Stimulated activated CD4-positive, alpha-beta T cell treated with anti-CD3 and anti-CD28 coated beads, Interleukin-4, amount 100 ng/mL, for 1 hour (primary cell): ENCODE measurements around the gene CDK5.
"Not testable (repeated sequence)": the region's sequence is repeated elsewhere in the genome, so short reads cannot be mapped to it uniquely, and the experiment has no call there.

Experiments used
- DNase-seq: peaks from one replicate; pipeline ENCODE4 v3.0.0-alpha.2; 2020

CDK5 gene

DNA sequence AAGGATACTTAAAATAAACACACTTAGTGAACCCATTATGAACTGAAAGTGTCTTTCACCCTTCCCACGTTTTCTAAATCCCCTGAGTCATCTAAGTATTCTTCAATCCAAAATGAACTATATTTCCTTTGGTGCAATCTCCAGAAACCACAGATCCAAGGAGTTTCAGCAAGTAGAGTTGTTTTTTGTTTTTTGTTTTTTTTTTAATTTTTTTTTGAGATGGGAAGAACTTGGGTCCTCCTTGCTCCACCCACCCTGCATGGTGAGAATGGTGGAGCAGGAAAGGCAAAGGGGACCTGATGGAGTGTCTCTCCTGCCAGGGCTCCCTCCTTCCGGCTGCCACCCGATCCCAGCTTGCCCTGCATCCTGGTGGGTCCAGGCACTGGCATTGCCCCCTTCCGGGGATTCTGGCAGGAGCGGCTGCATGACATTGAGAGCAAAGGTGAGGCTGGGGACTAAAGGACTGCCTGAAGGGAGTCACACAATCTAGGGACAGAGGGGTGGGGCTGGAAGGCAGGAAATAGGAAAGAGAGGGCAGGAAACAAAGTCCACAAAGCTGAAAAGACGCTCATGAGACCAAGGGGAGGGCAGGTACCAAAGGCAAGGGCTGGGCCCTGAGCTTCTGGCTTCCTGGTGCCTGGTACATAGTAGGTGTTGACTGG, 45.5 kb downstream of the CDK5 start:
- DNase-seq, result no peak

- DNase-seq, result not testable (repeated sequence)
Observed at GRCh38 chr7:151011616-151012015, 46.1 kb downstream of the CDK5 start.

DNA sequence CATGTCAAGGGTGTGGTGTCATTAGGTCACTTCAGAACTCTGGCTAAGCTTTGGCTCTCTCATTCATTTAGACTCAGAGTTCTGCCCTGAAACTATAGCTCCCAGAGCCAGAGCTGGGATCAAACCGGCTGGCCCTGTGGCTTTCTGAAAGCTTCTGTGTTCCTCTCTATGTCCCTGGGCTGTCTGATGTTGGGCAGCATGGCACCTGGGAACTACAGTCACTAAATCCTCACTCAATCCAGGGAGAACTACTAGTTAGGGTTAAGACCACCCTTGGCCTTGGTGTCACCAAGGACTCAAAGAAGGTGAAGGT, 46.6 kb downstream of the CDK5 start:
- no peak for DNase-seq

DNA sequence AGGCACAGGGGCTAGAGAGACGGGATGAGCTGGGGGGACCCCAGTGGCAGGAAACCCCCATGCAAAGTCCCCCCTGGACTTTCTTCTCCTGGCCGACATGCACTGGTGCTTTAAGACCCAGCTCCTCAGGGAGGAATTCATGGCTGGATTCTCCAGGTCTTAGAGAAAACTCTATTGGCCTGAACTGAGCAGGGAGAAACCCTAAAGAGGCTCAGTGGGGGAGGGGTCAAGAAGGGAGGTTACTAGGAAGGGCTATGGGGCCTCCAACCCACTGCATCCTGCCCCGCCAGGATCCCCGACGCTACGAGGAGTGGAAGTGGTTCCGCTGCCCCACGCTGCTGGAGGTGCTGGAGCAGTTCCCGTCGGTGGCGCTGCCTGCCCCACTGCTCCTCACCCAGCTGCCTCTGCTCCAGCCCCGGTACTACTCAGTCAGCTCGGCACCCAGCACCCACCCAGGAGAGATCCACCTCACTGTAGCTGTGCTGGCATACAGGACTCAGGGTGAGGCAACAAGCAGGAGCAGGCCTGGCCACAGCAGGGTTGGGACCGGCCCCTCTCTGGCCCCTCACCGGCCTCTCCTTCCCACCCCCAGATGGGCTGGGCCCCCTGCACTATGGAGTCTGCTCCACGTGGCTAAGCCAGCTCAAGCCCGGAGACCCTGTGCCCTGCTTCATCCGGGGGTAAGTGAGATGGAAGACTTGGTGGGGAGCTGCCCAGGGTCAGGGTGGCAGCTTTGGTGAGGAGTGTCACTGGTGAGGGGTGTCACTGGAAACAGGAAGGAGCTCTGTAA, 47.2 kb downstream of the CDK5 start:
- DNase-seq, result peak; percentile 38

DNA sequence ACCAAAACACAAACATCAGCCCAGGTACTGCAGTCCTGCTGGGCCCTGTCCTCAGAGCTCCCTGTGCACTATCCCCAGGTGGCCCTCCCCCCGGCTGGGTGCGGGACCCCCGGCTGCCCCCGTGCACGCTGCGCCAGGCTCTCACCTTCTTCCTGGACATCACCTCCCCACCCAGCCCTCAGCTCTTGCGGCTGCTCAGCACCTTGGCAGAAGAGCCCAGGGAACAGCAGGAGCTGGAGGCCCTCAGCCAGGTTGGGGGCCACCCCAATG, 47.7 kb downstream of the CDK5 start:
- no peak for DNase-seq

DNA sequence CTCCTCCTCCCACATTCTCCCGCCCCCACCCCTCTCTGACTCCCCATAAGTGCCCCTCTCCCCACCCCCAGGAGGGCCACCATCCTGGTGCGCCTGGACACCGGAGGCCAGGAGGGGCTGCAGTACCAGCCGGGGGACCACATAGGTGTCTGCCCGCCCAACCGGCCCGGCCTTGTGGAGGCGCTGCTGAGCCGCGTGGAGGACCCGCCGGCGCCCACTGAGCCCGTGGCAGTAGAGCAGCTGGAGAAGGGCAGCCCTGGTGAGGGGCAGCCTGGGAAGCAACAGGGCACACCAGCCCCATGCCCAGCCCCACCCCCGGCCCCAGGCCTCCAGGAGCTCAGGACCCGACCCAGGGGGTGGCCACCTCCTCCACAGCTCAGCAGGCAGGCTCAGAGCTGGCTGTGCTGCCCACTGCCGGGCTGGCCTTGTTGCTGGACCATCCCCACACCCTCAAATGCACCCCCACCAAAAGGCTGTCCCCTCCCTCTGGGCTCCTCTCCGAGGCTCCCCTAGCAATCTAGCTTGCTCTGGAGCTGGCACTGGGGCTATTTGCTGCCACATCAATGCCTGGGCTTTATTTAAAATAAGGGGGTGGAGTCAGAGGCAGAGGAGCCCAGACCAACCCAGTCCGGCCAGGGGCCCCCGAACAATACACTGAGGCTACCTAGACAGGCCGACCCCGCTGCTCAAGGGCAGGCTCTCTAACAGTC, 48.2 kb downstream of the CDK5 start:
- DNase-seq, result no peak

- DNase-seq, result peak; percentile 87
Observed at GRCh38 chr7:151008511-151009323, 49.0 kb downstream of the CDK5 start.

GRCh38 chr7:151008143-151008510, 49.6 kb downstream of the CDK5 start:
- DNase-seq, result no peak

DNA sequence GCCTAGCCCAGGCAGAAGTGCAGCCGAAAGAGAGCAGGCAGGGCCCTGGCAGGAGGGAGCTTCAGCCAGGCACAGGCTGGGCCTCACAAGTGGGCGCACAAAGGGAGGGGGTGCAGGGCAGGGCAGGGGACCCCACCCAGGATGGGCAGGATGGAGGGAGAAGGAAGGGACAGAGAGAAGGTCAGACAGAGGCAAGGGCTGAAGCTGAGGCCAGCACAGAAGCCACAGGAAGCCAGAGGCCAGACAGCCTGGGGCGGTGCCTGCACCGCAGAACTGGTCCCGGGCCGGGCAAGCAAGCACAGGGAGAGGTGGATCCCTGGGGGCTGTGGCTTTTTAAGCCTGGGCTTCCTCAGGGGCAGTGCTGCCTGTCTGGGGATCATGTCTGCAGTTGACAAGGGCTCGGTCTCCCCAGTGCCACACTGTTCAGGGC, 50.2 kb downstream of the CDK5 start:
- no peak for DNase-seq

DNA sequence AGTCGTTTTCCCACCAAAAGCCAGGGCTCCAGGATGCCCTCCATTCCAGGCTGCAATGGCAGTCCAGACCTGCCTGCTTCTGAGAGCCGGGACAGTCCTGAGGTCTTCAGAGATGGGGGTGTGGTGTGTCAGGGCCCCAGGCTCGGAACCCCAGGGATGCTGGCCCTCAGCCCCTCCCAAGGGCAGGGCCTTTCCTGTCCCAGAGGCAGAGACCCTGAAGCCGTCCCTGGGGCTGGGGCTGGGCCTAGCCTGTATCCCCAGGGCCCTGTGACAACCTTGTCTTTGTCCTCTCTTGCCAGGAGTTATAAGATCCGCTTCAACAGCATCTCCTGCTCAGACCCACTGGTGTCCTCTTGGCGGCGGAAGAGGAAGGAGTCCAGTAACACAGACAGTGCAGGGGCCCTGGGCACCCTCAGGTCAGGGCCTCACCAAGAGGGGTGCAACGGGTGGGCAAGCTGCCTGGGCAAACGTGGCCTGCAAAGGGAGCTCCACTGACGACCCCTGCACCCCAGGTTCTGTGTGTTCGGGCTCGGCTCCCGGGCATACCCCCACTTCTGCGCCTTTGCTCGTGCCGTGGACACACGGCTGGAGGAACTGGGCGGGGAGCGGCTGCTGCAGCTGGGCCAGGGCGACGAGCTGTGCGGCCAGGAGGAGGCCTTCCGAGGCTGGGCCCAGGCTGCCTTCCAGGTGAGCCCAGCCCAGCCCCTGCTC, 51.0 kb downstream of the CDK5 start:
- DNase-seq, result no peak

DNA sequence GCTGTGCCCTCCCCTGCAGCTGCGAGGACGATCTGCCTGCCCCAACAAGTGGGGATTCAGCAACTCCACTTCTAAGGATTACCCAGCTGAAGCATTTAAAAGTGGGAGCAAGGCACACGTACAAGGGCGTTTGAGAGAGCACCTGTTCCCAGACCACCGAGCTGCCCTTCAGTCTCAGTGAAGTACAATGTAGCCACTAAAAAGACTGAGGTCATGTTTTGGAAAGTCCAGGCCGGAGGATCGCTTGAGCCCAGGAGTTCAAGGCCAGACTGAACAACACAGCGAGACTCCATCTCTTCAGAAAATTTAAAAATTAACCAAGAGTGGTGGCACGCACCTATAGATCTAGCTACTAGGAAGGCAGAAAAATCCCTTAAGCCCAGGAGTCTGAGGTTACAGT, 52.1 kb downstream of the CDK5 start:
- DNase-seq, result no peak
